GM12875 (cell line): Measurements from ENCODE around the gene POLR2H.

Experiments used
- H3K4me3 ChIP-seq: one replicate; pipeline ENCODE4 v1.5.1; 2011; ENCODE audit warnings: low read depth, low read length, control low read depth
- TF ChIP-seq, protein P1 (sequence below): IDR thresholded peaks from 2 replicates; pipeline ENCODE4 v1.5.1; 2011; ENCODE audit warnings: low read depth, mild to moderate bottlenecking, control low read depth, inconsistent platforms, low read length, moderate library complexity, borderline replicate concordance; ENCODE audit not compliant: insufficient read depth

The POLR2H gene

DNA sequence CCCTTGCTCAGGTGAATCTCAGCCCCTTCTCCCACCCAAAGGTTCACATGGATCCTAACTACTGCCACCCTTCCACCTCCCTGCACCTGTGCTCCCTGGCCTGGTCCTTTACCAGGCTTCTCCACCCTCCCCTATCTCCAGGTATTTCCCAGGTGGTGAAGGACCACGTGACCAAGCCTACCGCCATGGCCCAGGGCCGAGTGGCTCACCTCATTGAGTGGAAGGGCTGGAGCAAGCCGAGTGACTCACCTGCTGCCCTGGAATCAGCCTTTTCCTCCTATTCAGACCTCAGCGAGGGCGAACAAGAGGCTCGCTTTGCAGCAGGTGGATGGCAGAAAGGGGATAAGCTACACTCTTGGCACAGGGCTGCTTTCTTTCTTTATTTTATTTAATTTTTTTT lies 19.6 kb upstream of the POLR2H start:
- TF ChIP-seq, protein P1, sequence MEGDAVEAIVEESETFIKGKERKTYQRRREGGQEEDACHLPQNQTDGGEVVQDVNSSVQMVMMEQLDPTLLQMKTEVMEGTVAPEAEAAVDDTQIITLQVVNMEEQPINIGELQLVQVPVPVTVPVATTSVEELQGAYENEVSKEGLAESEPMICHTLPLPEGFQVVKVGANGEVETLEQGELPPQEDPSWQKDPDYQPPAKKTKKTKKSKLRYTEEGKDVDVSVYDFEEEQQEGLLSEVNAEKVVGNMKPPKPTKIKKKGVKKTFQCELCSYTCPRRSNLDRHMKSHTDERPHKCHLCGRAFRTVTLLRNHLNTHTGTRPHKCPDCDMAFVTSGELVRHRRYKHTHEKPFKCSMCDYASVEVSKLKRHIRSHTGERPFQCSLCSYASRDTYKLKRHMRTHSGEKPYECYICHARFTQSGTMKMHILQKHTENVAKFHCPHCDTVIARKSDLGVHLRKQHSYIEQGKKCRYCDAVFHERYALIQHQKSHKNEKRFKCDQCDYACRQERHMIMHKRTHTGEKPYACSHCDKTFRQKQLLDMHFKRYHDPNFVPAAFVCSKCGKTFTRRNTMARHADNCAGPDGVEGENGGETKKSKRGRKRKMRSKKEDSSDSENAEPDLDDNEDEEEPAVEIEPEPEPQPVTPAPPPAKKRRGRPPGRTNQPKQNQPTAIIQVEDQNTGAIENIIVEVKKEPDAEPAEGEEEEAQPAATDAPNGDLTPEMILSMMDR = no peak
- no peak overlapping the region for H3K4me3 ChIP-seq

- TF ChIP-seq, protein P1 = no peak
- no peak overlapping the region for H3K4me3 ChIP-seq
These were observed 18.2 kb upstream of the POLR2H start for GRCh38 chr3:184343200-184343876.

DNA sequence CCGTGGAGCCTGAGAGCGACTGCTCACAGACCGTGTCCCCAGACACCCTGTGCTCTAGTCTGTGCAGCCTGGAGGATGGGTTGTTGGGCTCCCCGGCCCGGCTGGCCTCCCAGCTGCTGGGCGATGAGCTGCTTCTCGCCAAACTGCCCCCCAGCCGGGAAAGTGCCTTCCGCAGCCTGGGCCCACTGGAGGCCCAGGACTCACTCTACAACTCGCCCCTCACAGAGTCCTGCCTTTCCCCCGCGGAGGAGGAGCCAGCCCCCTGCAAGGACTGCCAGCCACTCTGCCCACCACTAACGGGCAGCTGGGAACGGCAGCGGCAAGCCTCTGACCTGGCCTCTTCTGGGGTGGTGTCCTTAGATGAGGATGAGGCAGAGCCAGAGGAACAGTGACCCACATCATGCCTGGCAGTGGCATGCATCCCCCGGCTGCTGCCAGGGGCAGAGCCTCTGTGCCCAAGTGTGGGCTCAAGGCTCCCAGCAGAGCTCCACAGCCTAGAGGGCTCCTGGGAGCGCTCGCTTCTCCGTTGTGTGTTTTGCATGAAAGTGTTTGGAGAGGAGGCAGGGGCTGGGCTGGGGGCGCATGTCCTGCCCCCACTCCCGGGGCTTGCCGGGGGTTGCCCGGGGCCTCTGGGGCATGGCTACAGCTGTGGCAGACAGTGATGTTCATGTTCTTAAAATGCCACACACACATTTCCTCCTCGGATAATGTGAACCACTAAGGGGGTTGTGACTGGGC lies 16.8 kb upstream of the POLR2H start:
- H3K4me3 ChIP-seq = no peak overlapping the region

DNA sequence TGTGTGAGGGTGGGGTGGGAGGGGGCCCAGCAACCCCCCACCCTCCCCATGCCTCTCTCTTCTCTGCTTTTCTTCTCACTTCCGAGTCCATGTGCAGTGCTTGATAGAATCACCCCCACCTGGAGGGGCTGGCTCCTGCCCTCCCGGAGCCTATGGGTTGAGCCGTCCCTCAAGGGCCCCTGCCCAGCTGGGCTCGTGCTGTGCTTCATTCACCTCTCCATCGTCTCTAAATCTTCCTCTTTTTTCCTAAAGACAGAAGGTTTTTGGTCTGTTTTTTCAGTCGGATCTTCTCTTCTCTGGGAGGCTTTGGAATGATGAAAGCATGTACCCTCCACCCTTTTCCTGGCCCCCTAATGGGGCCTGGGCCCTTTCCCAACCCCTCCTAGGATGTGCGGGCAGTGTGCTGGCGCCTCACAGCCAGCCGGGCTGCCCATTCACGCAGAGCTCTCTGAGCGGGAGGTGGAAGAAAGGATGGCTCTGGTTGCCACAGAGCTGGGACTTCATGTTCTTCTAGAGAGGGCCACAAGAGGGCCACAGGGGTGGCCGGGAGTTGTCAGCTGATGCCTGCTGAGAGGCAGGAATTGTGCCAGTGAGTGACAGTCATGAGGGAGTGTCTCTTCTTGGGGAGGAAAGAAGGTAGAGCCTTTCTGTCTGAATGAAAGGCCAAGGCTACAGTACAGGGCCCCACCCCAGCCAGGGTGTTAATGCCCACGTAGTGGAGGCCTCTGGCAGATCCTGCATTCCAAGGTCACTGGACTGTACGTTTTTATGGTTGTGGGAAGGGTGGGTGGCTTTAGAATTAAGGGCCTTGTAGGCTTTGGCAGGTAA lies 16.0 kb upstream of the POLR2H start:
- TF ChIP-seq, protein P1 = peak; percentile 47; the same call in 1 of the 2 replicates
- H3K4me3 ChIP-seq = no peak overlapping the region

More for the DNA sequence above, 16.8 kb upstream of the POLR2H start:
- TF ChIP-seq, protein P1 = no peak

DNA sequence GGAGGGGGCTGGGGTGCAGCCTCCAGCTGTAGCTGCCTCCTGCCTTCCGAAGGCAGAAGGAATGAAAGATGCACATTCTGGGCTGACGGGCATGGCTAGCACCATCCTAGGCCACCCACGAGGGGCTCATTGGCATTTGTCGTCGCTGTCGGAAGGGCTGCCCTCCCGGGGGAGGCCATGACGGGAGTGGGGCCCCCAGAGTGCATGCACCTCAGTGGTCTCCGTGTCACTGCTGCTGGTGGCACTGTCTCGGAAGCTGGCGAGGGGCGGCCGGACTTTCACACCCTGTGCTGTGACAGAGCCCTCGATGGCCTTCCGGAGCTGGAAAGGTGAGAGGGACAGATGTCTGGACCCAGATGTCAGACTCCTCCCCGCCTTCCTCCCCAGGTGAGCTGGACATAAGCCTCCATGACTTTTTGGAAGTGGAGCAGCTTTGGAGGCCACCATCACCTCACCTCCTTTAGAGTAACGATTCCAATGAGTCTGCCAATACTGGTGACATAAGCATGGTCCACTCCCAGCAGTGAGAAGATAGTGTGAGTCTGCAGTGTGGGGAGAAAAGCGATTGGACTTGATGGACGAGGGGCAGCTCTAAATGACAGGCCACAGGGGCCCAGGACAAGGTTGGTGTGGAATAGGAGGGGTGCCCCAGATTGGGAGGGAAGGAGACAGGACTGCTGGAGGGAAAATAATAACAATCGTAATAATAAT lies 14.9 kb upstream of the POLR2H start:
- TF ChIP-seq, protein P1 = no peak

GRCh38 chr3:184347321-184348056 lies 14.0 kb upstream of the POLR2H start:
- H3K4me3 ChIP-seq = no peak overlapping the region
- TF ChIP-seq, protein P1 = no peak

More for the DNA sequence above, 14.9 kb upstream of the POLR2H start:
- H3K4me3 ChIP-seq = no peak overlapping the region
